Measurements from ENCODE around the gene HOXA7. TPM values are rescaled to one million over a fixed set of nuclear protein-coding genes. Genes with fewer than 3 reads are reported as not detected.

Gene HOXA7
- total and polyA plus RNA-seq, 7 donors, result 4.7 to 23.9 (median 9.1) TPM

GRCh38 chr7:27119412-27119911 is 37.0 kb downstream of the HOXA7 start:
- intact Hi-C loops (cut with DNase I), result no loop called here
- peaks cover 0 to 6% (median 2%) of the 10 kb centered on the region in 4 donors for H3K36me3 ChIP-seq
- WGBS, 2 donors, result 14 to 37% methylated on average over 1 of the region's 1 CpG
- no peak for DNase-seq
- H3K4me1 ChIP-seq, result peaks cover 0 to 71% (median 58%) of the 10 kb centered on the region in 4 donors
- H3K9me3 ChIP-seq, result no peaks in the 10 kb centered on the region
- TF ChIP-seq POLR2AphosphoS5 (IDR thresholded peaks at IDR 0.05), result no peak
- no peak for TF ChIP-seq CTCF (IDR thresholded peaks at IDR 0.05)
- no peak for TF ChIP-seq POLR2A (IDR thresholded peaks at IDR 0.05)
- TF ChIP-seq EP300 (IDR thresholded peaks at IDR 0.05), result no peak
- peak overlapping the region; percentile 93 to 99 (median 94) for H3K27ac ChIP-seq
- no peaks in the 10 kb centered on the region for H3K27me3 ChIP-seq
- H3K4me3 ChIP-seq, result no peak overlapping the region

DNA sequence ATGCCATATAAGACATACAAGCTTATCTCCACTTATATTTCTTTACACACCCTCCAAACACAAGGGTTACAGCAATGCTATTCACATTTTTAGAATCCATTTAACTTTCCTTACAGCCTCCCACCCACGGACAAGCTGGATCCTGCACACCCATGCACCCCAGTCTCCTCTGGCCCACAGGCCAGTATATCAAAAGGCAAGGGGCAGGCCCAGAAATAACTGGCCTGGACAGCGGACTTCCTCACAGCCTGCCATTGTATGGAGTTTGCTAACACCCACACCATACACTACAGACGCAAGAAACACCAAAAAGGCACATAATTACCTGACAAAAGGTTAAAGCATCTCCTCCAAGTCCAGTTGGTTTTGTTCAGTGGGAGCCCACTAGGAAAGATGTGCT is 37.9 kb downstream of the HOXA7 start:
- H3K9me3 ChIP-seq, result no peaks in the 10 kb centered on the region
- 16 to 56% methylated on average over 3 of the region's 3 CpGs for WGBS, 2 donors
- DNase-seq, result no peak
- TF ChIP-seq POLR2A (IDR thresholded peaks at IDR 0.05) (no peak), CTCF (IDR thresholded peaks at IDR 0.05) (no peak), POLR2AphosphoS5 (IDR thresholded peaks at IDR 0.05) (no peak), EP300 (IDR thresholded peaks at IDR 0.05) (no peak)
- H3K36me3 ChIP-seq, result peaks cover 0 to 6% (median 2%) of the 10 kb centered on the region in 4 donors
- H3K4me1 ChIP-seq, result peaks cover 0 to 71% (median 56%) of the 10 kb centered on the region in 4 donors
- peak overlapping the region in 1 of 4 donors; percentile 60 for H3K4me3 ChIP-seq
- H3K27ac ChIP-seq, result peak overlapping the region; percentile 93 to 99 (median 94)
- no peaks in the 10 kb centered on the region for H3K27me3 ChIP-seq
- intact Hi-C loops (cut with DNase I), result no loop called here

DNA sequence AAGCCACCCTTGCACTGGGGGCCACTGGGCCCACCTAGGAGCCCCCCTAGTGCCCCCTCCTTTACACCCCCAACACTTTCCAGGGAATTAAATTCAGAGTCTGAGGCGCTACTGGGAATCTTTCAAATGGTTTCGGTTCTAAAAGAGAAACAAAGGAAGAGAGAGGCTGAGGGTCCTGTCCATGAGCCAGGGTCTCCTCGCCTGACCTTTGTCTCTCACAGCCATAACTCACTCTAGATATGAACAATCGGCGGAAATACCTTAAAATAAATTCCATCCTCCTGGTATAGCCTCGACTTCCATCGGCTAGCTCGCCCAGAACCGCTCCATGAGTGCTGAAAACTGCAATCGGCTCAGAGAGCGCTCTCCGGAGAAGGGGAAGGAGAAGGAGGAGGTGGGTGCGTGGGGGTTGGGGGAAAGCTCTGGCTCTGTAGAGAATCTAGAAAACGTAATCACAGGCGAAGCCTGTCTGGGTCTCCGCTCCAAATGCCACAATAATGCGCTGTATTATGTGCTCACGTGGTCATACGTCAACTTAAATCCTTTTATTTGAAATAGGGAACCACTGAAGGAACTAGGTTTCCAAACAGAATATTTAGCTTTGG is 38.5 kb downstream of the HOXA7 start:
- peak; percentile 64 for DNase-seq
- intact Hi-C loops (cut with DNase I), result no loop called here
- WGBS, 2 donors, result 15 to 57% methylated on average over 19 of the region's 19 CpGs
- H3K36me3 ChIP-seq, result peaks cover 0 to 6% (median 2%) of the 10 kb centered on the region in 4 donors
- H3K4me1 ChIP-seq, result peaks cover 0 to 71% (median 58%) of the 10 kb centered on the region in 4 donors
- H3K9me3 ChIP-seq, result no peaks in the 10 kb centered on the region
- TF ChIP-seq POLR2A (IDR thresholded peaks at IDR 0.05) (peak in 1 of 2 donors; percentile 9), CTCF (IDR thresholded peaks at IDR 0.05) (no peak), POLR2AphosphoS5 (IDR thresholded peaks at IDR 0.05) (peak in 2 of 4 donors; percentile 22 to 31), EP300 (IDR thresholded peaks at IDR 0.05) (no peak)
- H3K27me3 ChIP-seq, result no peaks in the 10 kb centered on the region
- H3K27ac ChIP-seq, result peak overlapping the region; percentile 93 to 99 (median 94)
- peak overlapping the region; percentile 11 to 60 (median 47) for H3K4me3 ChIP-seq

GRCh38 chr7:27116962-27117886 is 39.3 kb downstream of the HOXA7 start:
- intact Hi-C loops (cut with DNase I), result no loop called here
- peaks cover 0 to 6% (median 2%) of the 10 kb centered on the region in 4 donors for H3K36me3 ChIP-seq
- H3K27me3 ChIP-seq, result no peaks in the 10 kb centered on the region
- peak overlapping the region; percentile 11 to 60 (median 47) for H3K4me3 ChIP-seq
- 13 to 52% methylated on average over 12 of the region's 12 CpGs for WGBS, 2 donors
- no peaks in the 10 kb centered on the region for H3K9me3 ChIP-seq
- DNase-seq, result peak; percentile 62
- H3K27ac ChIP-seq, result peak overlapping the region; percentile 93 to 99 (median 94)
- TF ChIP-seq CTCF (IDR thresholded peaks at IDR 0.05) (no peak), EP300 (IDR thresholded peaks at IDR 0.05) (no peak), POLR2A (IDR thresholded peaks at IDR 0.05) (no peak), POLR2AphosphoS5 (IDR thresholded peaks at IDR 0.05) (no peak)
- peaks cover 0 to 78% (median 64%) of the 10 kb centered on the region in 4 donors for H3K4me1 ChIP-seq
